GM13976 (cell line): ENCODE measurements around the gene PKHD1.
"Not testable (repeated sequence)": the region's sequence is repeated elsewhere in the genome, so short reads cannot be mapped to it uniquely, and the experiment has no call there.

Source experiments
- DNase-seq: peaks from one replicate; pipeline ENCODE4 v3.0.0; 2012; ENCODE audit warnings: low spot score
- CTCF ChIP-seq: IDR thresholded peaks from 2 replicates; pipeline ENCODE4 v1.5.1; 2012; ENCODE audit warnings: borderline replicate concordance, mild to moderate bottlenecking; ENCODE audit not compliant: insufficient read depth; ENCODE audit errors: extremely low read depth, missing control alignments, control extremely low read depth
- in situ Hi-C: fragments of 300-500 bp; cut with MboI; formaldehyde crosslinking; loops from one replicate; pipeline ENCODE4 v1.12.0; 2022; ENCODE audit warnings: low sequenced_read_pairs, mixed read lengths, inconsistent platforms; ENCODE audit not compliant: unreplicated experiment

Gene PKHD1

GRCh38 chr6:51865176-51865575 lies 222.2 kb downstream of the PKHD1 start:
- in situ Hi-C loops: no loop called here
- DNase-seq: no peak
- TF ChIP-seq CTCF: no peak

DNA sequence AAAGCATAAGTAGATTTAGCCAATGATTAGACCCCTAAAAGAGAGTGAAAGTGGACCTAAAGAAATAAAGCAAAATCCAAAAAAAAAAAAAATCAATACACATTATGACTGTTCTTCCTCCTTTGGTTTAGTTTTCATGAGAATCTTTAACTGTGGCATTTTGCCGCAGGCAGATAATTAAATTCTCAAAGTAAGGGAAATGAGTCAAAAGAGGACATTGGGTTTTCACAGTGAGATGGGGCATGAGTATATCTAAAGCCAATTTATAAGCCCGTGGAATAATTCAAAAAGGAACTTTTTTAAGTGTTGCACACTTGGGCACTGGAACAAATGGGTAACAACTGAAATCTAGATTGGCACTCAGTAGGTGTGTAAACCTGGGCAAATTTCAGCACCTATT lies 230.3 kb downstream of the PKHD1 start:
- no peak for DNase-seq
- in situ Hi-C loops: loop anchor here (10.0 kb wide), 1 partner anchor 108 kb away; no protein-coding TSS in a partner anchor
- TF ChIP-seq CTCF: no peak

GRCh38 chr6:51856508-51856907 lies 230.9 kb downstream of the PKHD1 start:
- no peak for DNase-seq
- in situ Hi-C loops: loop anchor here (10.0 kb wide), 1 partner anchor 108 kb away; no protein-coding TSS in a partner anchor
- TF ChIP-seq CTCF: no peak

DNA sequence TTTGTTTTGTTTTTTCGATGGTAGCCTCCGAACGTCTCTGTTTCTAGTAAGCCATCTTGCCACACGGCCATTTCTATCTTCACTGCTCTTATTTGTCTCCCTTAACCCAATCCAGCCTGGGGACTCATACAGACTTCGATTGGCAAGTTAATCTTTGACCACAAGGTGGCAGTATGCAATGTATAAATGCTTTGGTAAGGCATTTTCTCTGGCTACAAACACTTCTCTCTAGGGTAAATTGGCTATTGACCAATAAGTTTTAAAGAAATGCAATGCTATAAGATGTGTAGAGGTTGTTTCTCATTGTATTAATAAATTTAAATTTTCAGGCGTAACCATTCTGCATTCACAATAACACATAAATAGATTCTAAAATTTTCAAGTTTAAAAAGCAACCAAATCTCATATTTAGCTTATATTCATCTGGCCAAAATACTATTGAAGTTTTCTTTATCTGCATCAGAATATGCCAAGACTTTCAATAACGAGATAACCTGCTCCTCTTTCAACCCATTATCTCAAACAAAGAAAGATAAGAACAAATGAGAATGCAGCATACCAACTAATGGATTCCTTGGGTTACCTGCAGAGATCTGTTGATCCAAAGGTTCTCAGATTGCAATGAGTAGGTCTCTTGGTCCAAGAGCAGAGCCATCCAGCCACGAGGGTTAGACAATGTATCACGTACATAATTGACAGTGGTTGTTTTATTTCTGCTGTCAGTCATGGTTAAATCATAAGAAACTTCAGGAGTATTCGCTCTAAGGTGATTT lies 231.9 kb downstream of the PKHD1 start:
- in situ Hi-C loops: loop anchor here (10.0 kb wide), 1 partner anchor 109 kb away; no protein-coding TSS in a partner anchor
- peak; percentile 57 for TF ChIP-seq CTCF
- DNase-seq: peak; percentile 70

DNA sequence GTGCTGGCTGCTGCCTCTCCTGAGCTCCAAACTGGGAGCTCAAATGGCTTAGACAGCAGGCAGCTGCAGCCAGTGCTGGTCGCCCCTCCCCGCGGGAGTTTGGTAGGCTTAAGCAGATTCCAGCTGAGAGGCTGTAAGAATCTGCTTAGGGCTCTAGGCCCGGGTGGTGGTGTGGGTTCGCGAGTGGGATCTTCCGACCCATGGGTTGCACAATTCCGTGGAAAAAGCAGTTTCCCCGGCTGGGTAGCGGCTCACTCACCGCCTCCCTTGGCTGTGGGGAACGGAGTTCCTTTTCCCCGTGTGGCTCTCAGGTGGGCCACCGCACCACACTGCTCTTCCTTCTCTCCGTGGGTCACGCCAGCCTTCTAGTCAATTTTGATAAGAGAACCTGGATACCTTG lies 232.5 kb downstream of the PKHD1 start:
- TF ChIP-seq CTCF: no peak
- in situ Hi-C loops: loop anchor here (10.0 kb wide), 1 partner anchor 110 kb away; no protein-coding TSS in a partner anchor
- DNase-seq: no peak

GRCh38 chr6:51854347-51854746 lies 233.1 kb downstream of the PKHD1 start:
- no peak for DNase-seq
- in situ Hi-C loops: loop anchor here (10.0 kb wide), 1 partner anchor 110 kb away; no protein-coding TSS in a partner anchor
- no peak for TF ChIP-seq CTCF

DNA sequence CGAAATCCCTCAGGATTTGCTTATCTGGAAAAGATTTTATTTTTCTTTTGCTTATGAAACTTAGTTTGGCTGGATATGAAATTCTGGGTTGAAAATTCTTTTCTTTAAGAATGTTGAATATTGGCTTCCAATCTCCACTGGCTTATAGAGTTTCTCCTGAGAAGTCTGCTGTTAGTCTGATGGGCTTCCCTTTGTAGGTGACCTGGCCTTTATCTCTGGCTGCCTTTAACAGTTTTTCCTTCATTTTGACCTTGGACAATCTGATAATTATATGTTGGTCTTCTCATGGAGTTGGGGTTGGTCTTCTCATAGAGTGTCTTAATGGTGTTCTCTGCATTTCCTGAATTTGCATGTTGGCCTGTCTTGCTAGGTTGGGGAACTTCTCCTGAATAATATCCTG lies 234.3 kb downstream of the PKHD1 start:
- in situ Hi-C loops: loop anchor here (10.0 kb wide), 1 partner anchor 112 kb away; no protein-coding TSS in a partner anchor
- not testable (repeated sequence) for DNase-seq
